ENCODE results near the gene HOXA9. TPM values are rescaled to one million over a fixed set of nuclear protein-coding genes. Genes with fewer than 3 reads are reported as not detected.

HOXA9 gene
- total RNA-seq, 1 experiment from 2014 or later = 91.0 TPM

GRCh38 chr7:27179503-27180430, 14.4 kb upstream of the HOXA9 start:
- Histone ChIP-seq H3K27ac (ENCODE audit: low read depth, low read length) (peak overlapping the region; percentile 38; the same call in 1 of the 2 replicates), H3K4me2 (ENCODE audit: low read length) (peak overlapping the region; percentile 90), H4K20me1 (ENCODE audit: insufficient read depth) (no peaks in the 10 kb centered on the region), H3K79me2 (ENCODE audit: insufficient read depth, low read length) (peaks cover 17% of the 10 kb centered on the region), H2AFZ (ENCODE audit: low read depth, low read length, poor library complexity, severe bottlenecking) (peak overlapping the region; percentile 83), H3K36me3 (ENCODE audit: control insufficient read depth in 1 of 2, insufficient read depth in 2 of 2, low read length in 2 of 2) (no peaks in the 10 kb centered on the region), H3K4me1 (ENCODE audit: control insufficient read depth in 1 of 2, insufficient read depth in 2 of 2, low read length in 2 of 2) (peaks cover 30 to 51% of the 10 kb centered on the region in 2 experiments), H3K27me3 (ENCODE audit: insufficient read depth, low read length) (no peaks in the 10 kb centered on the region), H3K9me3 (ENCODE audit: control insufficient read depth in 1 of 2, insufficient read depth in 1 of 2, low read depth in 1 of 2, low read length in 2 of 2) (no peaks in the 10 kb centered on the region), H3K9me2 (ENCODE audit: insufficient read depth) (no peaks in the 10 kb centered on the region), H3K4me3 (replicated peaks in 1 of 2; ENCODE audit: low read depth in 1 of 2, low read length in 2 of 2) (peak overlapping the region; percentile 43 to 56), H3K9ac (ENCODE audit: low read length) (peak overlapping the region; percentile 65)
- no TSS peak for BruUV-seq (replicated peaks)
- intact Hi-C loops (cut with micrococcal nuclease) = no loop called here
- ATAC-seq (peak; percentile 79), DNase-seq (ENCODE audit: low read depth, low spot score) (no peak)
- ChIA-PET CTCF (interaction anchor here (0.6 to 2.5 kb wide), 20 partner anchors 10 to 1287 kb away, joined by 3 to 32 read pairs (median 4); partner anchors contain the start of gene HOXA13), RAD21 (ENCODE audit: low non-redundant PET in 1 of 2, low total read pairs in 2 of 2, uncharacterized antibody in 2 of 2, unreplicated experiment in 2 of 2) (no interaction called here), POLR2A (interaction anchor here (1.1 kb wide), 1 partner anchor 9 kb away, joined by 7 read pairs; no protein-coding TSS in a partner anchor)
- no peak for TF ChIP-seq JUND (IDR thresholded peaks at IDR 0.05)
- TF ChIP-seq ELF1 (IDR thresholded peaks at IDR 0.05; ENCODE audit: borderline replicate concordance, low read depth) = no peak
- no peak for TF ChIP-seq EZH2 (IDR thresholded peaks at IDR 0.05)
- TF ChIP-seq SP1 (IDR thresholded peaks at IDR 0.05; ENCODE audit: low read depth) = no peak
- no peak for TF ChIP-seq SRF (IDR thresholded peaks at IDR 0.05; ENCODE audit: low read depth)
- TF ChIP-seq ZBTB33 (IDR thresholded peaks at IDR 0.05; ENCODE audit: extremely low read depth, insufficient replicate concordance, low read length) = no peak
- no peak; the same call in 1 of the 2 replicates for TF ChIP-seq CBX3 (IDR thresholded peaks at IDR 0.05; ENCODE audit: low read depth)
- TF ChIP-seq RAD21 (IDR thresholded peaks at IDR 0.05; ENCODE audit: low read depth) = no peak; the same call in 1 of the 2 replicates
- TF ChIP-seq SIN3A (IDR thresholded peaks at IDR 0.05; ENCODE audit: low read depth) = no peak
- peak; percentile 43; the same call in 1 of the 2 replicates for TF ChIP-seq POLR2AphosphoS5 (IDR thresholded peaks at IDR 0.05; ENCODE audit: low read depth, low read length)
- no peak for TF ChIP-seq ZNF274 (IDR thresholded peaks at IDR 0.05; ENCODE audit: low read depth, low read length)
- TF ChIP-seq TCF7L2 (IDR thresholded peaks at IDR 0.05; ENCODE audit: borderline replicate concordance, extremely low read depth, insufficient read depth, insufficient read length) = peak; percentile 45
- TF ChIP-seq CTCF (IDR thresholded peaks at IDR 0.05 in 2 of 3, conservative IDR thresholded peaks at IDR 0.05 in 1 of 3; ENCODE audit: borderline replicate concordance in 1 of 3, insufficient read depth in 1 of 3, low read depth in 2 of 3, low read length in 2 of 3) = peak; percentile 80 to 97 (median 93)
- TF ChIP-seq REST (IDR thresholded peaks at IDR 0.05; ENCODE audit: low read depth) = no peak
- no peak for TF ChIP-seq YY1 (IDR thresholded peaks at IDR 0.05; ENCODE audit: extremely low read depth, insufficient replicate concordance, low read depth, low read length)
- no peak for TF ChIP-seq CEBPB (IDR thresholded peaks at IDR 0.05; ENCODE audit: low read depth)
- no peak for TF ChIP-seq EGR1 (IDR thresholded peaks at IDR 0.05; ENCODE audit: low read depth)
- TF ChIP-seq POLR2A (IDR thresholded peaks at IDR 0.05; ENCODE audit: borderline replicate concordance, extremely low read depth, insufficient read depth, insufficient read length) = no peak
- TF ChIP-seq ZFX (IDR thresholded peaks at IDR 0.05) = peak; percentile 84
